Endothelial cell of umbilical vein (primary cell): ENCODE measurements around the gene PKN2. TPM values are rescaled to one million over a fixed set of nuclear protein-coding genes. Genes with fewer than 3 reads are reported as not detected.

Experiments used
- BruUV-seq: library from RNA; stranded (reverse); fragments of 400-500 nt; replicated peaks from 2 replicates; lab custom pipeline; 2021; lab: Mats Ljungman, UMichigan
- CTCF ChIA-PET: fragments of 300-600, 350-600 bp; sonication (Branson Sonifier 250); formaldehyde crosslinking; loops from one replicate; lab custom pipeline; 2021; ENCODE audit warnings: antibody characterized with exemption, inconsistent platforms; lab: Charles Lee
- POLR2A ChIA-PET: fragments of 300-600, 350-600 bp; sonication (Branson Sonifier 250); formaldehyde crosslinking; loops from one replicate; lab custom pipeline; 2021; ENCODE audit warnings: antibody characterized with exemption, inconsistent platforms; lab: Charles Lee
- DNase-seq: peaks from one replicate; pipeline ENCODE4 v3.0.0-alpha.2; 2011; ENCODE audit warnings: low read depth, low spot score
- FAIRE-seq: peaks from 2 replicates; lab custom pipeline; 2011; peaks lifted over from hg19 to GRCh38; lab: Jason Lieb, UNC
- H2AFZ ChIP-seq: 2 replicates; pipeline ENCODE4 v1.6.0; 2012; ENCODE audit warnings: low read depth, low read length, control low read depth, inconsistent platforms
- H3K27ac ChIP-seq: 2 replicates; pipeline ENCODE4 v1.5.1; 2011; ENCODE audit warnings: low read depth, mild to moderate bottlenecking, control low read depth, low read length, moderate library complexity; ENCODE audit not compliant: insufficient read depth
- H3K27me3 ChIP-seq, 2 experiments: 2 replicates each; pipeline versions ENCODE4 v1.6.0 to v1.6.1; 2011; ENCODE audit warnings: low read length in 2 of 2, mixed read lengths in 1 of 2; ENCODE audit not compliant: control insufficient read depth in 2 of 2, insufficient read depth in 2 of 2
- H3K36me3 ChIP-seq, 2 experiments: 2 replicates in 1 of 2; 3 replicates in 1 of 2; pipeline ENCODE4 v1.5.1; 2011; ENCODE audit warnings: low read length in 2 of 2, mild to moderate bottlenecking in 1 of 2, moderate library complexity in 1 of 2; ENCODE audit not compliant: control insufficient read depth in 2 of 2, insufficient read depth in 2 of 2; ENCODE audit errors: extremely low read depth in 1 of 2
- H3K4me1 ChIP-seq: 3 replicates; pipeline ENCODE4 v1.5.1; 2011; ENCODE audit warnings: mild to moderate bottlenecking, low read length; ENCODE audit not compliant: control insufficient read depth, insufficient read depth; ENCODE audit errors: extremely low read depth
- H3K4me2 ChIP-seq: 2 replicates; pipeline ENCODE4 v1.6.1; 2011; ENCODE audit warnings: low read length, control low read depth, mixed read lengths; ENCODE audit not compliant: insufficient read depth
- H3K4me3 ChIP-seq, 3 experiments: fragments of 200-600 bp in 1 of 3; sonication (generic), shearing (Covaris generic) in 1 of 3; replicated peaks in 1 of 3; 2 replicates each; pipeline ENCODE4 v1.5.1; 2011 to 2016; ENCODE audit warnings: control low read depth in 3 of 3, low read length in 3 of 3, mild to moderate bottlenecking in 2 of 3, inconsistent platforms in 1 of 3, low read depth in 1 of 3, moderate library complexity in 1 of 3; ENCODE audit not compliant: insufficient read depth in 1 of 3
- H3K79me2 ChIP-seq: 2 replicates; pipeline ENCODE4 v1.6.0; 2012; ENCODE audit warnings: low read length, inconsistent platforms; ENCODE audit not compliant: control insufficient read depth, insufficient read depth
- H3K9ac ChIP-seq: replicated peaks from 2 replicates; pipeline ENCODE3; 2011; ENCODE audit warnings: low read length, control low read depth; ENCODE audit not compliant: insufficient read depth; ENCODE audit errors: extremely low read depth
- H3K9me1 ChIP-seq: replicated peaks from 3 replicates; pipeline ENCODE4 v1.6.0; 2011; ENCODE audit warnings: mild to moderate bottlenecking, low read length; ENCODE audit not compliant: control insufficient read depth, insufficient read depth; ENCODE audit errors: extremely low read depth
- H3K9me3 ChIP-seq: replicated peaks from 2 replicates; pipeline ENCODE4 v1.5.1; 2012; ENCODE audit warnings: low read length, inconsistent platforms; ENCODE audit not compliant: control insufficient read depth, insufficient read depth
- H4K20me1 ChIP-seq: replicated peaks from 2 replicates; pipeline ENCODE3; 2011; ENCODE audit warnings: mild to moderate bottlenecking, low read length; ENCODE audit not compliant: control insufficient read depth, insufficient read depth; ENCODE audit errors: extremely low read depth
- CTCF ChIP-seq, 2 donors: IDR thresholded peaks; 1 replicate in 1 of 2; 2 replicates in 1 of 2; pipeline ENCODE4 v1.5.1; 2011; ENCODE audit warnings: low read length in 2 of 2, mild to moderate bottlenecking in 2 of 2, moderate library complexity in 2 of 2, control low read depth in 1 of 2, inconsistent platforms in 1 of 2, low read depth in 1 of 2; ENCODE audit not compliant: insufficient read depth in 1 of 2; ENCODE audit errors: extremely low read depth in 1 of 2
- EZH2 ChIP-seq: IDR thresholded peaks from 2 replicates; pipeline ENCODE4 v1.6.1; 2012; ENCODE audit warnings: borderline replicate concordance, low read depth, mild to moderate bottlenecking, moderate library complexity, low read length, inconsistent platforms; ENCODE audit not compliant: severe bottlenecking
- FOS ChIP-seq: IDR thresholded peaks from 2 replicates; pipeline ENCODE4 v1.6.1; 2011; ENCODE audit warnings: mild to moderate bottlenecking, low read length, moderate library complexity, borderline replicate concordance; ENCODE audit not compliant: insufficient read depth
- GATA2 ChIP-seq: IDR thresholded peaks from 2 replicates; pipeline ENCODE4 v1.7.0; 2011; ENCODE audit warnings: low read depth, mild to moderate bottlenecking, moderate library complexity, mixed read lengths, low read length; ENCODE audit not compliant: insufficient read length, insufficient read depth
- JUN ChIP-seq: IDR thresholded peaks from 2 replicates; pipeline ENCODE4 v1.6.1; 2011; ENCODE audit warnings: borderline replicate concordance, low read depth; ENCODE audit not compliant: insufficient read length, insufficient read depth
- MAX ChIP-seq: IDR thresholded peaks from 2 replicates; pipeline ENCODE4 v1.6.1; 2011; ENCODE audit not compliant: insufficient read depth, insufficient read length
- MYC ChIP-seq: IDR thresholded peaks from one replicate; pipeline ENCODE4 v1.6.1; 2011; ENCODE audit warnings: mild to moderate bottlenecking, low read depth, low read length
- POLR2A ChIP-seq: IDR thresholded peaks from 2 replicates; pipeline ENCODE4 v1.6.1; 2012; ENCODE audit warnings: low read depth, mild to moderate bottlenecking, control low read depth, low read length
- POLR2AphosphoS5 ChIP-seq: IDR thresholded peaks from 2 replicates; pipeline ENCODE4 v1.6.1; 2012; ENCODE audit warnings: low read depth, mild to moderate bottlenecking, control low read depth, low read length, moderate library complexity; ENCODE audit not compliant: insufficient read depth
- dilution Hi-C: fragments of 300-500 bp; cut with MboI; formaldehyde crosslinking; loops from one replicate; pipeline ENCODE4 v1.15.0; 2019; ENCODE audit warnings: low sequenced_read_pairs; ENCODE audit not compliant: extremely low pct_ligation_motif_present
- intact Hi-C: fragments of 100-400 bp; cut with micrococcal nuclease; formaldehyde crosslinking; loops from one replicate; pipeline ENCODE4 v1.10.0; 2022
- polyA plus RNA-seq, 4 experiments: library from polyadenylated mRNA; depleted of rRNA in 3 of 4; stranded (reverse) in 3 of 4; unstranded in 1 of 4; fragments of >200 nt; gene quantifications; 2 replicates each; pipeline versions ENCODE4 v1.2.1 to v1.2.3, GENCODE V29; 2011 to 2012; ENCODE audit warnings: missing spikeins in 1 of 4
- total RNA-seq: library from RNA; stranded (reverse); gene quantifications from 2 replicates; pipeline ENCODE4 v1.2.3, GENCODE V29; 2021

PKN2 gene
- total and polyA plus RNA-seq, 2 donors (not counting 3 experiments of a cell fraction or from before 2014, with no cell fraction given) = 11.5 to 47.3 TPM

- dilution Hi-C loops = no loop called here
- no TSS peak for BruUV-seq
- CTCF ChIA-PET = interaction anchor here (1.1 to 1.4 kb wide), 2 partner anchors 12 to 51 kb away, joined by 3 read pairs; no protein-coding TSS in a partner anchor
- Histone ChIP-seq H3K4me3 (no peak overlapping the region), H2AFZ (no peak overlapping the region), H3K36me3 (peaks cover 0 to 5% of the 10 kb centered on the region in 2 experiments), H4K20me1 (no peaks in the 10 kb centered on the region), H3K9ac (no peak overlapping the region), H3K4me1 (no peaks in the 10 kb centered on the region), H3K9me1 (no peaks in the 10 kb centered on the region), H3K9me3 (no peaks in the 10 kb centered on the region), H3K27ac (no peak overlapping the region), H3K79me2 (no peaks in the 10 kb centered on the region), H3K27me3 (no peaks in the 10 kb centered on the region), H3K4me2 (no peak overlapping the region)
- intact Hi-C loops = no loop called here
- POLR2A ChIA-PET = interaction anchor here (0.6 kb wide), 1 partner anchor 22 kb away, joined by 5 read pairs; no protein-coding TSS in a partner anchor
- TF ChIP-seq JUN (no peak), GATA2 (no peak), POLR2AphosphoS5 (no peak), EZH2 (no peak), CTCF (IDR thresholded peaks at IDR 0.05; ENCODE audit: extremely low read depth in 1 of 2, insufficient read depth in 1 of 2, low read depth in 1 of 2, low read length in 2 of 2) (no peak), FOS (no peak), POLR2A (no peak), MYC (no peak), MAX (no peak)
- DNase-seq (no peak), FAIRE-seq (no peak)
Measured at GRCh38 chr1:88787023-88787903, 103.2 kb downstream of the PKN2 start.
